ENCODE measurements around the gene SLC25A4.

DNA sequence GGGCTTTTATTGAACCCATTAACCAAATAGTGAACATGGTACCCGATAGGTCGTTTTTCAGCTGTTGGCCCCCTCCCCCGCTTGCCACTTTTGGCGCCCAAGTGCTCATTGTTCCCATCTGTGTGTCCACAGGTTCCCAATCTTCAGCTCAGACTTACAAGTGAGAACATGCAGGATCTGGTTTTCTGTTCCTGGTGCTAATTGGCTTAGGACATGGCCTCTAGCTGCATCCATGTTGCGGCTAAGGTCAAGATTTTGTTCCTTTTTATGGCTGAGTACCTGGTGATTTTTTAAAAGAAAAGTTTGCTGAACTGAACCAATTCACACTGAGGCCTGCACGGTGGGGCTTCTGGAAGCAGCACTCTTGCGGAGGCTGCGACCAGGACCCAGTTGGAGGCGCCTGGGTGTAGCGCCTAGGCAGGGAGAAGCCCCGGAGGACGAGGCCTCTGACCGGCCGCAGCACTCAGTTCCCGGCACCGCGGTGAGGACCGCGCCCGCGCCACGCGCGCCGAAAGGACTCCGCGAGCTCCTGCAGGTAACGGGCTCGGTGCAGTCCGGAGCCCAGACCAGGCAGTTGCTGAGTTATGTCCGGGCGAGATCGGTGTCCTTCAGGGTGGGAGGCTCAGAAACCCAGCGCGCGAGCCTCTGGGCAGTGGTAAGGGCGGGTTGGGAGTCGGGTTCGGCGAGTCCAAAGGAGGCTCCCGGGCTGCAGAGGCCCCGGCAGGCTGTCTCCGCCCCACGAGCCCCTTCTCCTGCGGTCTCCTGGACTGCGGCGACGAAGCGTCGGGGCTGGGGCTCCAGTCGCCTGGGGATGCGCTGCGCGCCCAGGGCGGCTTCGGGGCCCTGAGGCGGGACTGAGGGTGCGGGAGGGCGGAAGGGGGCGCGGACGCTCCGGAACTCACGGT, 15.8 kb upstream of the SLC25A4 start:
- TF ChIP-seq POLR2AphosphoS5 (IDR thresholded peaks at IDR 0.05) (no peak), POLR2A (IDR thresholded peaks at IDR 0.05) (no peak)
- TF ChIP-seq, protein P1, sequence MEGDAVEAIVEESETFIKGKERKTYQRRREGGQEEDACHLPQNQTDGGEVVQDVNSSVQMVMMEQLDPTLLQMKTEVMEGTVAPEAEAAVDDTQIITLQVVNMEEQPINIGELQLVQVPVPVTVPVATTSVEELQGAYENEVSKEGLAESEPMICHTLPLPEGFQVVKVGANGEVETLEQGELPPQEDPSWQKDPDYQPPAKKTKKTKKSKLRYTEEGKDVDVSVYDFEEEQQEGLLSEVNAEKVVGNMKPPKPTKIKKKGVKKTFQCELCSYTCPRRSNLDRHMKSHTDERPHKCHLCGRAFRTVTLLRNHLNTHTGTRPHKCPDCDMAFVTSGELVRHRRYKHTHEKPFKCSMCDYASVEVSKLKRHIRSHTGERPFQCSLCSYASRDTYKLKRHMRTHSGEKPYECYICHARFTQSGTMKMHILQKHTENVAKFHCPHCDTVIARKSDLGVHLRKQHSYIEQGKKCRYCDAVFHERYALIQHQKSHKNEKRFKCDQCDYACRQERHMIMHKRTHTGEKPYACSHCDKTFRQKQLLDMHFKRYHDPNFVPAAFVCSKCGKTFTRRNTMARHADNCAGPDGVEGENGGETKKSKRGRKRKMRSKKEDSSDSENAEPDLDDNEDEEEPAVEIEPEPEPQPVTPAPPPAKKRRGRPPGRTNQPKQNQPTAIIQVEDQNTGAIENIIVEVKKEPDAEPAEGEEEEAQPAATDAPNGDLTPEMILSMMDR (IDR thresholded peaks at IDR 0.05), result no peak
